HG03571 (cell line): ENCODE results near the gene WBP2.
"Not testable (repeated sequence)": the region's sequence is repeated elsewhere in the genome, so short reads cannot be mapped to it uniquely, and the experiment has no call there.

Experiments
- ATAC-seq: cut with Tn5 transposase; IDR thresholded peaks from one replicate; pipeline ENCODE4 v1.9.1; 2021; ENCODE audit not compliant: unreplicated experiment

WBP2 gene

GRCh38 chr17:75889454-75889853 is 34.3 kb upstream of the WBP2 start:
- ATAC-seq: no peak

GRCh38 chr17:75888484-75888883 is 33.3 kb upstream of the WBP2 start:
- no peak for ATAC-seq

- not testable (repeated sequence) for ATAC-seq
Measured at GRCh38 chr17:75885860-75886259, 30.7 kb upstream of the WBP2 start.

- no peak for ATAC-seq
Measured at GRCh38 chr17:75885431-75885830, 30.3 kb upstream of the WBP2 start.

- no peak for ATAC-seq
Measured at GRCh38 chr17:75881678-75882454, 26.7 kb upstream of the WBP2 start.

- ATAC-seq: no peak
Measured at GRCh38 chr17:75880266-75880665, 25.1 kb upstream of the WBP2 start.

- ATAC-seq: no peak
Measured at GRCh38 chr17:75878174-75878998, 23.3 kb upstream of the WBP2 start, which contains the start of gene TRIM47. TSS of gene TRIM47 (minus strand) at chr17:75878581. CDS start at chr17:75878548, 33 bp downstream.

DNA sequence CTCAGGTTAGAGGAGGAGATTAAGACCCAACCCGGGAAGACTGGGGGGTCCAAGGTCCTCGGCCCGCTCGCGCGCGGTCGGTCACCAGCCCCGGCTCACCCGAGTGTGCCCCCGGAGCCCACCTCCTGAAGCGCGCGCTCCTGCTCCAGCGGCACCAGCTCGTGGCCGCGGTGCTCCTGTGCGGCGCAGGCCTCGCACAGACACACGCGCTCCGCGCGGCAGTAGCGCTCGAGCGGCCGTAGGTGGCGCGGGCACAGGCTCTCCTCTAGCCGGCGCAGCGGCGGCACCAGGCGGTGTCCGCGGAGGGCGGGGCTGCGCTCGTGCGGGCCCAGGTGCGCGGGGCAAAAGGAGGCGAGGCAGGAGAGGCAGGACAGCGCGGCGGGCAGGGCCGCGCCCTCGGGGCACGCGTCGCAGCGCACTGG is 22.6 kb upstream of the WBP2 start:
- no peak for ATAC-seq

- no peak for ATAC-seq
Measured at GRCh38 chr17:75876938-75877751, 22.0 kb upstream of the WBP2 start.

DNA sequence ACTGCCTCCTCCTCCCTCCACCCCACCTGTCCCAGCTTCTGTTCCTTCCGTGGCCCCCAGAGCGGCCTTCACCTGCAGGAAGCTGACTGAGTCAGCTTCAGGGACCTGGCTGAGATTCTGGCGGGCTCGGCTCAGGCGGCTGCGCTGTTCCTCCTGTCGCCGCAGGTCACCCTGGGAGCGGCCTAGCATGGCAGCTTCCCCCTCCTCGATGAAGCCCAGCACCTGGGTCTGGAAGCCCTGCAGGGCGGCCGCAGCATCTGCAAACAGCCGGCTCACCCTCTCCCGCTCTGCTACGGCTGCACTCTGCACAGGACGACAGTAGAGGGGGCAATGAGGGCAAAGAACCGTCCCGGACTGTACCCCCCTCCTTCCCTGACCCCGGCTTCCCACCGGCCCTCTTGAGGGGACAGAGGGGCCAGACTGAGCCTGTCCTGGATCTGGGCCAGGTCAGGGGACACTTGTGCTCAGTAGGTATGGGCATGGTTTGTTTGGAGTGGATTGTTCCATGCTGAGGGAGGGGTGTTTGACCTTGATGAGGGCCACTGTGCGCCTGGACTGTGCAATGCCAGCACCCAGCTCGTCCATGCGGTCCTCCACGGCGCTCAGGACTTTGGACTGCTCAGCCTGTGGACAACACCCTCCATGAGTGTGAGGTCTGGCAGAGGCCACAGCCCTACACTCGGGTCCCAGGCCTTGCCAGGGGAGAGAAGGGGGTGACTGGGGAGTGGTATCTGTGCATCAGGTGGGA is 21.2 kb upstream of the WBP2 start:
- ATAC-seq: no peak

GRCh38 chr17:75875940-75876189 is 20.7 kb upstream of the WBP2 start:
- ATAC-seq: no peak

- ATAC-seq: no peak
Measured at GRCh38 chr17:75875182-75875939, 20.2 kb upstream of the WBP2 start.

DNA sequence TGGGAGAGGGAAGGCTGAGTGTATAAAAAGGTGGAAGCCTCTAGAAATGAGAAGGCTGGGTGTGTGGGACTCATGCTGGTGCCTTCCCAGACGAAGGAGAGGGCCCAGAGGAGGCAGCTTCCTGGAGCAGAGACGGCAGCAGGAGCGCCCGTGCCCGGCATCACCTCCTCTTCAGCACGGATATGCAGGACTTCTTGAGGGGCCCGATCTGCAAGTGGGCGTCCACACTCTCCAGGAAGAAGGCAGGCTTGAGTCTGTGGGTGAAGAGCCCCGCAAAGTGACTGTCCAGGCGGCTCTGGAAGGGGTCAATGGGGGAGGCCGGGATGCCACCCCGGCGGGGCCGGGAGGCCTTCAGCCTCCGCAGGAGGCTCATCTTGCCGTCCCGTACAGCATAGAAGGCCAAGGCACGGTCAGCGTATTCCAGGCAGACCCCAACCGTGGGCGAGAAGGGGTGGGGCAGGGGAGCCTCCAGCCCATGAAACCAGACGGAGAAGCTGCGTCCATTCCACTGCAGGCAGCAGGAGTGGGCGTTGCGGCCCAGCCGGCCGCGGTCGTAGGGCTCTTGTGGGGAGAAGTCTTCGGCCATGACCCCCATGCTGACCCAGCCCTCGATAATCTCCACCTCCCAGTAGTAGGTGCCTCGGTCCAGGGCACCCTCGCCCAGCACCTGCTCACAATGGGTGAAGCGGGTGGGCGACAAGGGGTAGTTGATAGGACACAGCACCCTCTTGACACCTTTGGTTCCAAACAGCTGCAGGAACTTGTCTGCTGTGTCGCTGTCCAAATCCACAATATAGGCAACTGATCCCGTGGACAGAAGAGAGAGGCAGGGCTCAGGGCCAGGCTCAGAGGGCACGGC is 19.4 kb upstream of the WBP2 start:
- ATAC-seq: no peak

DNA sequence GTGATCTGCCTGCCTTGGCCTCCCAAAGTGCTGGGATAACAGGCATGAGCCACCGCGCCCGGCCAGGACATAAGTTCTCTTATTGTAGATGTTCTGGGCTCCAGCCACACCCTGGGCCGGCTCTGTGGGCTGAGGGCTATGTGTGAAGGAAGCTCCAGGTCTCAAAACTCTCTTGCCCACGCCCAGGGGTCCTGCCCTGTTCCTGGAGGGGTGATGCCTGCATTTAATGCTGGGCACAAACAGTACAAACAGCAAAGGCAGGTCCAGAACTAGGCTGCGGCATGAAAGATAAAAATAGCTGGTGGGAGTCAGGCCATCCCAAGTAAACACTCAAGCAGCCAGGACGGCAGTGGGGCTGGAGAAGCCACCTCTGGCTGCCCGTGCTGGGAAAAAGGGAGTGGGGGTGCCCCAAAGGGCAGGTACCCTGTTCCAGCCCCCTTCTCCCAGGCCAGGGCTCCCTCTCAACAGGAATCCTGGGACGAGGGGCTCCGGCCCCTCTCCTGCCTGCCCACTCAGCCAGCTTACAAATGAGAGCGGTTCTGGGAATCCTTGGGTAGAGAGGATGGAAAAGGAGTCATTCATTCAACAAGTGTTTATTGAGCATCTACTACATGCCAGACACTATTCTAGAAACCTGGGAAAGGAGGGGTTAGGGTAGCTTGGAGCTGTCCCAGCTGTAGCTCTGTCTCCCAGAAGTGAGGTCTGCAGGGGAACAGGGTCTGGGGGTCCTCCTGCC is 18.6 kb upstream of the WBP2 start:
- ATAC-seq: no peak

DNA sequence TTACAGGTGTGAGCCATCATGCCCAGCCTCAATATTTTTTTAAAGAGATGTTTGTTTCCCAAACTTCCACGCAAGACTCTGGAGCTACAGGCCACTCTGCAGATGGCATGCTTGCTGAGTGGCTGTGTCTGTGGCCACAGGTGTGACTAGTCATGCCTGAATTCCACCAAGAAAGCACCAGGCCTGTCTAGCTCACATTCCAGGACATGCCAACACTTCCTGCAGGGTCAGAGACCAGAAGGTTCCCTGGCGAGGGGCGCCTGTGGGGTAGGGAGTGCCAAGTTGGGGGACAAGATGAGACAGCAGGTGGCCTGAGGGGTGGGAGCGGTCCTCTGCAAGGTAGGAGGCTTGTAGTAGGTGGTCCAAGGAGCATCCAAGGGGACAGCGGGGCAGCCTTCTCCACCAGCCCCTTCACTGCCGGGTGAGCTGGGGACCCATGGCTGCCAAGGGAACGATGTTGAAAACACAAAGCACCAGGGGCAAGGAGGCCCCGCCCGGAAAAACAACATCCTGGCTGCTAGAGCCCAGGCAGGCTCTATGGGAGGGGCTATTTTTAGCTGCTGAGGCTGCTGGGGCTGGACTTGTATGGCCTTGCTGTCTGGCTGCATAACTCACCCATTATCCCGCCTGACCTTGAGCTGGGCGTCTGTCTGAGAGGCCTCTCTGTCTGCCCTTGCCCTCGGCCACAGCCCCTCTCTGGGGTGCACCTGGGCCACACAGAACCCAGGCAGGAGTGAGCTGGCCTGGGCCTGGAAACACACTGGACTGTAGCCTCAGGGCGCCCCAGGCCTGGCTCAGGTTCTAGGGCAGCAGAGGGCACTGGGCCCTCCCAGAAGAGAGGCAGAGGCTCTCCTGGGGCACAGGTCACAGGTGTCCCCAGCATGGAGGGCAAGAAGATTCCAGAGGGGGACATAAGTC is 17.6 kb upstream of the WBP2 start:
- no peak for ATAC-seq

DNA sequence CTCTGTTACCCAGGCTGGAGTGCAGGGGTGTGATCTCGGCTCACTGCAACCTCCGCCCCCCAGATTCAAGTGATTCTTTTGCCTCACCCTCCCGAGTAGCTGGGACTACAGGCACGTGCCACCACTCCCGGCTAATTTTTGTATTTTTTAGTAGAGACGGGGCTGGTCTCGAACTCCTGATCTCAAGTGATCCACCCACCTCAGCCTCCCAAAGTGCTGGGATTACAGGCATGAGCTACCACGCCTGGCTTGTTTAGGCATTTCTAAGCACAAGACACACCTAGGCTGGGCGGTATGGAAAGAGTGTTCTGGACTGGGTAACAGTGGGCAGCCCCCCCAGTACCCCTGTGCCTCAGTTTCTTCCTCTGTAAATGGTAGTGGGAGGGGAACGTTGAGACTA is 15.1 kb upstream of the WBP2 start:
- ATAC-seq: not testable (repeated sequence)
